Activated CD4-positive, alpha-beta T cell treated with anti-CD3 and anti-CD28 coated beads, Interleukin-2, Interleukin-4, amounts not matched to agents 100 ng/mL and 50 ng/mL, durations not matched to agents 16 hours and 8 hours (primary cell): ENCODE measurements around the gene KIAA0753.
"Not testable (repeated sequence)": the region's sequence is repeated elsewhere in the genome, so short reads cannot be mapped to it uniquely, and the experiment has no call there.

Experiments used
- DNase-seq: peaks from one replicate; pipeline ENCODE4 v3.0.0-alpha.2; 2020; ENCODE audit warnings: low spot score

KIAA0753 gene

DNA sequence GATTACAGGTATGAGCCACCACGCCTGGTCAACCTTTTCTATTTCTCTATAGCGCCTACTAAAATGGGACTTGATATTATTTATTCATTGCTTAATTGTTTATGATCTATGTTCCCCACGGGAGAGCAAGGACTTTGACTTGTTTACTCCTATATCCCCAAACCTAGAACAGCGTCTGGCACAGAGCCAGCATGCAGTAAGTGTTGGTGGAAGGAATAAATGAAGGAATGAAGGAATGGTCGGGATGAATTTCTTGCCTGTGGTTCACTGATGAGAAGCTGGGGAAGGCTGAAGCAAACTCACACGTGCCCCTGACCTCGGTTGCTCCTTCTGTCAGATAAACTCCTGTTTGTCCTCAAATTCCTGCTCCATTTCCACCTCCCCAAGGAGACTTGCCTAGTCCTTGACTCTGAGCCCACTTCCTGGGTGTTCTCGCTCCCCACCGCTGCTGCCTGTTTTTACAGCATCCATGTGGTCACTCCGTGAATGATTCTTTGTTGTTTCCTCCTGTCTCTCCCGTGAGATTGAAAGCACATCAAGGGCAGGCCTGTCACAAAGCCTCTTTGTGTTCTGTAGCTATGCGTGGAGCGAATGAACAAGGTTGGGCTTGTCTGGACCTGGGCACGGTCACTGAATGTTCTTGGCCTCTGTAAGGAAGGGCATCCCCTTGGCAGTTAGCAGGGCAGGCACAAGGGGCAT, 28.4 kb upstream of the KIAA0753 start:
- DNase-seq = no peak

GRCh38 chr17:6668219-6668618, 27.7 kb upstream of the KIAA0753 start:
- no peak for DNase-seq

DNA sequence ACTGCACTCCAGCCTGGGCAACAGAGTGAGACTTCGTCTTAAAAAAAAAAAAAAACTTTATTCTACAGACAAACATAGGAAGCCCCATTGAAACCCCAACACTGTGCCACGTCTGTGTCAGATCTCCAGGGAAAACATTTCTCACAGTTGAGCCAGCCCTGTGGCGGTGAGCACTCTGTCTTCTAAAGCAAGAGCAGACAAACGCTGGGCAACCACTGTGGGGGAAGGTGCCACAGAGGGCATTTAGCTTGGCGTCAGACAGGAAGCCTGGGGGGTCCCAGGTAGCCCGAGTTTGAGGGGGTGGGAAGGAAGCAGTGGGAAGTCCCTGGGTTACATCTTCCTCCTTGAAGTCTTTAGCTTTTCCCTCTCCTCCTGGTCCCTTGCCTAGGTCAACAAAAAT, 27.0 kb upstream of the KIAA0753 start:
- DNase-seq = no peak

DNA sequence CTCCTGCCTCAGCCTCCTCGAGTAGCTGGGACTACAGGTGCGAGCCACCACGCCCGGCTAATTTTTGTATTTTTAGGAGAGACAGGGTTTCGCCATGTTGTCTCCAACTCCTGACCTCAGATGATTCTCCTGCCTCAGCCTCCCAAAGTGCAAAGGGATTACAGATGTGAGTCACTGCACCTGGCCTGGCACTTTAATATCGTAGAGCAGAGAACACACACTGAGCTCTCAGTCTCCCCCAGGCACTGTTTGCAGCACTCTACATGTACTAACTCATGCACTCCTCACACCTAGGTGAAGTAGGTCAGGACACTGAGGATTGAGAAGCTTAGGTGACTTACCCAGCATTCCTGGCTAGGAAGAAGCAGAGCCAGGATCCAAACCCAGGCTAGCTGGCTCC, 26.0 kb upstream of the KIAA0753 start:
- DNase-seq = no peak

- peak; percentile 55 for DNase-seq
Measured at GRCh38 chr17:6666077-6666521, 25.6 kb upstream of the KIAA0753 start.

DNA sequence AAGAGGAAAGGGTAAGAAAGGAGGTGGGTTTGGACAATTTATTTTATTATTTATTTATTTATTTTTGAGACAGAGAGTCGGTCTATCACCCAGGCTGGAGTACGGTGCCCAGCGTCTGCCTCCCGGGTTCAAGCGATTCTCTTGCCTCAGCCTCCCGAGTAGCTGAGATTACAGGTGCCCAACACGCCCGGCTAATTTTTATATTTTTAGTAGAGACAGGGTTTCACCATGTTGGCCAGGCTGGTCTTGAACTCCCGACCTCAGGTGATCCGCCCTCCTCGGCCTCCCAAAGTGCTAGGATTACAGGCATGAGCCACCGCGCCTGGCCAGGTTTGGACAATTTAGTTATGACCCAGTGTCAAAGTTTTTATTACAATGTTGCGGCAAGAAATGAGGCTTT, 22.7 kb upstream of the KIAA0753 start:
- DNase-seq = not testable (repeated sequence)

GRCh38 chr17:6661464-6661848, 20.9 kb upstream of the KIAA0753 start:
- no peak for DNase-seq

- peak; percentile 53 for DNase-seq
Measured at GRCh38 chr17:6660805-6661463, 20.4 kb upstream of the KIAA0753 start.

- no peak for DNase-seq
Measured at GRCh38 chr17:6660101-6660500, 19.6 kb upstream of the KIAA0753 start.

GRCh38 chr17:6658411-6658810, 17.9 kb upstream of the KIAA0753 start:
- not testable (repeated sequence) for DNase-seq

GRCh38 chr17:6657633-6658287, 17.2 kb upstream of the KIAA0753 start:
- DNase-seq = no peak

GRCh38 chr17:6656797-6657632, 16.5 kb upstream of the KIAA0753 start:
- DNase-seq = peak; percentile 38

DNA sequence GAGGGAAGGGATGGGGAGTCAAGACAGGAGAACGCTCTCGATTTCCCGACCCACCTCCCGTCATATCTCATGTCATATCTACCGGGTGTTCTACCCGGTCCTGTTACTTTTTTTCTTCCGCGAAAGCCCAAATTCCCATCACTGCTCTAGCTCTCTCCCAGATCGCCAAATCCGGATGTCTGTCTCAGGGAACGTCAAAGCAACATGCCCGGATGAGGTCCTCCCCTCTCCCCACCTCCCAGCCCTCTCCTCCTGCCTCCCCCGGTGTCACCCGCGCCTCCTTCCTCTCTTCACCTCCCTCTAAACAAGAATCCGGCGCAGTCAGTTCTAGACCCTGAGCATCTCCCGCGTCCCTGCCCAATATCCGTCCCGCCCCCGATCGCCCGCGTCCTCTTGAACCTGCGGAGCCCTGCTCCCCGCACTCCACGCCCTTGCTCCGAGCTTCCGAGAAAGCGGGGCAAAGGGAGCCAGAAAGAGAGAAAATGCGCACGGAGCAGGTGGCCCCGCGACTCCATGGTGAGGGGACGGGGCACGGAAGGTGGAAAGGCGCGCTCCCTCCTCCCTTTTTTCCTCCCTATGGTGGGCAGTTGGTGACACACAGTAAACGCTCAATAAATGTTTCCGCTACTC, 15.3 kb upstream of the KIAA0753 start:
- DNase-seq = not testable (repeated sequence)

- DNase-seq = no peak
Measured at GRCh38 chr17:6654841-6655731, 14.6 kb upstream of the KIAA0753 start.

- peak; percentile 22 for DNase-seq
Measured at GRCh38 chr17:6651919-6652452, 11.5 kb upstream of the KIAA0753 start.

DNA sequence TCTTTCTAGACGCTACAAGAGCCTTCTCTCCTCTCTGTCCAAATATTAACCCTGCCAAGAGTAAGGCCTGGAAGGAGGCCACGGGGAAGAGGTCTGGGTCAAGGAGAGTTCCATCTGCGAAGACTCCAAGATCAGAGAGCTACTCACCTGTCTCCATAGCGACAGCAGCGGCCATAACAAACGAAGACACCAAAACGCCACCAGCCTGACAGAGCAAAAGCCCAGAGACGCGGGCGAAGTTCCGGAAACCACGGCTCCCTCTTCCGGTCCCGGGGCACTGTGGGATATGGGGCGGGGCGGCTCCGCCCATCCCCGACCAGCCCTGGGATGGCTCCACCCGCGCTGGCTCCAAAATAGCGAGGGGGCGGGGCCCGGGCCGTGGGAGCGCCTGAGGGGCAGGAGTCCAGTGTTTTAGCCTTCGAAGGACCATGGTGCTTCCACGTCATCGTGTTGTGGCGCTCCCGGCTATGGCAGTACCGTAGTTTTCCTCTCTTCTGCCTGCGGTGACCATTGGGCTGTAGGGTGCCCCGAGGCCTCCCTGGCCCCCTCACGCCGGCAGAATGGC, 10.9 kb upstream of the KIAA0753 start, which contains the start of the genes C17orf100 and MED31:
C17orf100 (plus strand) TSS at position 409 of the 565 bp plus-strand sequence; CDS start at position 561, 152 bp downstream.
MED31 (minus strand) TSS at position 252 of the 565 bp plus-strand sequence; CDS start at position 175, 77 bp downstream.
- peak; percentile 97 for DNase-seq

DNA sequence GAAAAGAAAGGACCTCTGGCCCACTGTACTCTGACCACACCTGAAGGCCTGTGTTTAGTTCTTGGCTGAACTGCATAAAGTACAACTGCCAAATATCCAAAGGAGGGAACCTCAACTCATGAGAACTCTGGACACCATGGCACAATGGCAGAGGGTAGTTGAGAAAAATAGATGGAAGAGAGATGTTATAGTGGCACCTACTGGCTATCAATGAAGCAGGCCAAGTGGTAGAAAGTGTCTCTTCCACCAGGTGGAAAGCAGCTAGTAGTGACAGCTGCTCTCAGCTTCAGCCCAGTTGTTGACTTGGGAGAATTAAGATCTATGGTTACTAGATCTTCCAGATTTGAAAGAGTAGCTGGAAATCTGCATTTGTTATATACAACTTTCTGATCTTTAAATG, 7.7 kb upstream of the KIAA0753 start:
- DNase-seq = peak; percentile 44

- peak; percentile 58 for DNase-seq
Measured at GRCh38 chr17:6643451-6644125, 3.1 kb upstream of the KIAA0753 start.

- DNase-seq = peak; percentile 67
Measured at GRCh38 chr17:6642592-6642991, 2.1 kb upstream of the KIAA0753 start.
